Measurements from ENCODE around the gene SLC45A1. TPM values are rescaled to one million over a fixed set of nuclear protein-coding genes. Genes with fewer than 3 reads are reported as not detected.

The SLC45A1 gene
- total RNA-seq, 1 donor = 2.0 TPM

- no peak overlapping the region for H3K4me3 ChIP-seq (ENCODE audit: low read depth, low read length)
- TF ChIP-seq CTCF (IDR thresholded peaks at IDR 0.05; ENCODE audit: insufficient read depth, low read length) = no peak
Measured at GRCh38 chr1:8326265-8326664, 8.4 kb downstream of the SLC45A1 start.

GRCh38 chr1:8328271-8328670 lies 10.4 kb downstream of the SLC45A1 start:
- TF ChIP-seq CTCF (IDR thresholded peaks at IDR 0.05; ENCODE audit: insufficient read depth, low read length) = no peak
- H3K4me3 ChIP-seq (ENCODE audit: low read depth, low read length) = no peak overlapping the region
- no peak for DNase-seq (ENCODE audit: low read depth)

More at GRCh38 chr1:8326265-8326664, 8.4 kb downstream of the SLC45A1 start:
- no peak for DNase-seq (ENCODE audit: low read depth)

- no peak overlapping the region for H3K4me3 ChIP-seq (ENCODE audit: low read depth, low read length)
- DNase-seq (ENCODE audit: low read depth) = no peak
- TF ChIP-seq CTCF (IDR thresholded peaks at IDR 0.05; ENCODE audit: insufficient read depth, low read length) = no peak
Measured at GRCh38 chr1:8329439-8329838, 11.5 kb downstream of the SLC45A1 start.

- no peak for DNase-seq (ENCODE audit: low read depth)
- TF ChIP-seq CTCF (IDR thresholded peaks at IDR 0.05; ENCODE audit: insufficient read depth, low read length) = no peak
- no peak overlapping the region for H3K4me3 ChIP-seq (ENCODE audit: low read depth, low read length)
Measured at GRCh38 chr1:8329858-8330257, 11.9 kb downstream of the SLC45A1 start.

- no peak overlapping the region for H3K4me3 ChIP-seq (ENCODE audit: low read depth, low read length)
- DNase-seq (ENCODE audit: low read depth) = no peak
- no peak for TF ChIP-seq CTCF (IDR thresholded peaks at IDR 0.05; ENCODE audit: insufficient read depth, low read length)
Measured at GRCh38 chr1:8330271-8331125, 12.6 kb downstream of the SLC45A1 start.

- DNase-seq (ENCODE audit: low read depth) = no peak
- TF ChIP-seq CTCF (IDR thresholded peaks at IDR 0.05; ENCODE audit: insufficient read depth, low read length) = no peak
- H3K4me3 ChIP-seq (ENCODE audit: low read depth, low read length) = no peak overlapping the region
Measured at GRCh38 chr1:8332806-8333205, 14.9 kb downstream of the SLC45A1 start.

Measured in fibroblast of the aortic adventitia (primary cell).